ENCODE measurements around the gene CADM2.

DNA sequence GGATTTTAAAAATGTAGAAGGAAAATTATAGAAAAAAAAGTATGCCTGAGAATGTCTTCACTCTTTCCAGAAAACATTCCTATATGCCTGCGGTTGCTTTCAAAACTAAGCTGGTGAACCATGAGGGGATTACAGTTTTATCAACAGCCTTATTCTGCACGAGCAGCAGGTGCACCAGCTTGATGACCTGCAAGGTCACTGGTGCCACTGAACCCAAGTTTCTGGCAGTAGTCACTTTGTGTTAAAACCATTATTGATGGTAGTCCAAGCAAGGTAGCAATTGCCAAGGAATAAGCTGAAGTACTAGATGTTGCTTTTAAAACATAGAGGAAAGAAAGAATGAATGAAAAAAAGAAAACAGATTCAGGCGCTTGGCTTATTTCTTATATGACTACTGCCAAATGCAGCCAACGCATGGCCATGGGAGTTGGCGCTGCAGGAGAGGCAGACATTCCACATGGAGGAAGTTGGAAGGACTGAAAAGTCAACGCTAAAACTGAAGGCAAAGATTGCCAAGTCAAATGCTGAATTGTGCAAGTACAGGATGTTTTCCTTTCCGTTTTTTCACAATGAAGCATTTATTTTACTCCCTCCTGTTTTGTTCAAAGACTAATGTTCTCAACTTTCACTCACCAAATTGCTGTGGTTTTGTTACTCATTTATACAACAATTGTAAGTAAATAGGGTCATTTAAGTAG lies 601.4 kb downstream of the CADM2 start:
- TF ChIP-seq, protein P1, sequence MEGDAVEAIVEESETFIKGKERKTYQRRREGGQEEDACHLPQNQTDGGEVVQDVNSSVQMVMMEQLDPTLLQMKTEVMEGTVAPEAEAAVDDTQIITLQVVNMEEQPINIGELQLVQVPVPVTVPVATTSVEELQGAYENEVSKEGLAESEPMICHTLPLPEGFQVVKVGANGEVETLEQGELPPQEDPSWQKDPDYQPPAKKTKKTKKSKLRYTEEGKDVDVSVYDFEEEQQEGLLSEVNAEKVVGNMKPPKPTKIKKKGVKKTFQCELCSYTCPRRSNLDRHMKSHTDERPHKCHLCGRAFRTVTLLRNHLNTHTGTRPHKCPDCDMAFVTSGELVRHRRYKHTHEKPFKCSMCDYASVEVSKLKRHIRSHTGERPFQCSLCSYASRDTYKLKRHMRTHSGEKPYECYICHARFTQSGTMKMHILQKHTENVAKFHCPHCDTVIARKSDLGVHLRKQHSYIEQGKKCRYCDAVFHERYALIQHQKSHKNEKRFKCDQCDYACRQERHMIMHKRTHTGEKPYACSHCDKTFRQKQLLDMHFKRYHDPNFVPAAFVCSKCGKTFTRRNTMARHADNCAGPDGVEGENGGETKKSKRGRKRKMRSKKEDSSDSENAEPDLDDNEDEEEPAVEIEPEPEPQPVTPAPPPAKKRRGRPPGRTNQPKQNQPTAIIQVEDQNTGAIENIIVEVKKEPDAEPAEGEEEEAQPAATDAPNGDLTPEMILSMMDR (IDR thresholded peaks at IDR 0.05 in 2 of 3, conservative IDR thresholded peaks at IDR 0.05 in 1 of 3; ENCODE audit: borderline replicate concordance in 1 of 3, insufficient read depth in 1 of 3, low read depth in 2 of 3, low read length in 2 of 3), result no peak
- no peak for TF ChIP-seq POLR2AphosphoS5 (IDR thresholded peaks at IDR 0.05; ENCODE audit: low read depth, low read length)
- no peak for TF ChIP-seq EZH2 (IDR thresholded peaks at IDR 0.05)
- no peak for TF ChIP-seq POLR2A (IDR thresholded peaks at IDR 0.05; ENCODE audit: borderline replicate concordance, extremely low read depth, insufficient read depth, insufficient read length)
- TF ChIP-seq, protein P2, sequence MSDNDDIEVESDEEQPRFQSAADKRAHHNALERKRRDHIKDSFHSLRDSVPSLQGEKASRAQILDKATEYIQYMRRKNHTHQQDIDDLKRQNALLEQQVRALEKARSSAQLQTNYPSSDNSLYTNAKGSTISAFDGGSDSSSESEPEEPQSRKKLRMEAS (IDR thresholded peaks at IDR 0.05), result no peak
- no peak for TF ChIP-seq SIN3A (IDR thresholded peaks at IDR 0.05; ENCODE audit: low read depth)
- TF ChIP-seq TCF7L2 (IDR thresholded peaks at IDR 0.05; ENCODE audit: borderline replicate concordance, extremely low read depth, insufficient read depth, insufficient read length), result no peak
